ENCODE measurements around the gene MYO5A.

GRCh38 chr15:52378746-52379394, 149.8 kb downstream of the MYO5A start:
- TF ChIP-seq EZH2 (IDR thresholded peaks at IDR 0.05; ENCODE audit: borderline replicate concordance, low read depth, low read length) (no peak), ZBTB26 (CRISPR knock-in tag; IDR thresholded peaks at IDR 0.05) (no peak), CTCF (IDR thresholded peaks at IDR 0.05 in 2 of 3, conservative IDR thresholded peaks at IDR 0.05 in 1 of 3; ENCODE audit: insufficient read depth in 2 of 3, low read depth in 1 of 3, low read length in 3 of 3) (no peak), POLR2AphosphoS5 (IDR thresholded peaks at IDR 0.05; ENCODE audit: control insufficient read depth, insufficient read depth, low read depth, low read length) (no peak), YY1 (IDR thresholded peaks at IDR 0.05; ENCODE audit: borderline replicate concordance in 1 of 3, control insufficient read depth in 1 of 3, extremely low read depth in 1 of 3, insufficient read depth in 3 of 3, insufficient read length in 1 of 3, insufficient replicate concordance in 2 of 3, low read depth in 1 of 3, low read length in 2 of 3) (no peak), FOXK2 (conservative IDR thresholded peaks at IDR 0.05 in 1 of 2, IDR thresholded peaks at IDR 0.05 in 1 of 2; ENCODE audit: low read depth in 2 of 2) (no peak), PATZ1 (CRISPR knock-in tag; IDR thresholded peaks at IDR 0.05; ENCODE audit: borderline replicate concordance) (no peak), KAT7 (CRISPR knock-in tag; IDR thresholded peaks at IDR 0.05; ENCODE audit: borderline replicate concordance) (no peak), MAFK (IDR thresholded peaks at IDR 0.05; ENCODE audit: low read length) (no peak), ZNF785 (CRISPR knock-in tag; IDR thresholded peaks at IDR 0.05) (no peak), ZNF274 (IDR thresholded peaks at IDR 0.05; ENCODE audit: borderline replicate concordance, low read depth, low read length) (no peak)

Data from K562 (cell line).